Fibroblast of mammary gland (primary cell): ENCODE data around the gene C11orf65.

Source experiments
- DNase-seq: peaks from one replicate; pipeline ENCODE4 v3.0.0-alpha.2; 2010; ENCODE audit warnings: low read depth
- H3K4me3 ChIP-seq: 2 replicates; pipeline ENCODE4 v1.5.1; 2011; ENCODE audit warnings: low read depth, mild to moderate bottlenecking, low read length, moderate library complexity; ENCODE audit not compliant: control insufficient read depth
- TF ChIP-seq, protein P1 (sequence below): conservative IDR thresholded peaks from 2 replicates; pipeline ENCODE4 v1.5.1; 2011; ENCODE audit warnings: low read depth, low read length, inconsistent platforms; ENCODE audit not compliant: control insufficient read depth, insufficient read depth

The C11orf65 gene

DNA sequence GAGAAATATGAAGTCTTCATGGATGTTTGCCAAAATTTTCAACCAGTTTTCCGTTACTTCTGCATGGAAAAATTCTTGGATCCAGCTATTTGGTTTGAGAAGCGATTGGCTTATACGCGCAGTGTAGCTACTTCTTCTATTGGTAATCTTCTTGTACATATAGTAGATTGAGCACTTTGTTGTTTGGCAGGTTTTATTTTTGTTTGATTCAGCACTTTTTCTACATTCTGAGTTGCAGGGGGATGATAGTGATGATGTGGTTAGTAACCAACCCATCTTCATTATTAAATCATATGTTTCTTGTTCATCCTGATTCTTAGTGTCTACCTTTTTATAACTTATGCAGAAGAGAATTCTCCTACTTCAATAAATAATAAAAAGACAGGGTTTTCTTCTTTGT, 121.6 kb downstream of the C11orf65 start:
- TF ChIP-seq, protein P1, sequence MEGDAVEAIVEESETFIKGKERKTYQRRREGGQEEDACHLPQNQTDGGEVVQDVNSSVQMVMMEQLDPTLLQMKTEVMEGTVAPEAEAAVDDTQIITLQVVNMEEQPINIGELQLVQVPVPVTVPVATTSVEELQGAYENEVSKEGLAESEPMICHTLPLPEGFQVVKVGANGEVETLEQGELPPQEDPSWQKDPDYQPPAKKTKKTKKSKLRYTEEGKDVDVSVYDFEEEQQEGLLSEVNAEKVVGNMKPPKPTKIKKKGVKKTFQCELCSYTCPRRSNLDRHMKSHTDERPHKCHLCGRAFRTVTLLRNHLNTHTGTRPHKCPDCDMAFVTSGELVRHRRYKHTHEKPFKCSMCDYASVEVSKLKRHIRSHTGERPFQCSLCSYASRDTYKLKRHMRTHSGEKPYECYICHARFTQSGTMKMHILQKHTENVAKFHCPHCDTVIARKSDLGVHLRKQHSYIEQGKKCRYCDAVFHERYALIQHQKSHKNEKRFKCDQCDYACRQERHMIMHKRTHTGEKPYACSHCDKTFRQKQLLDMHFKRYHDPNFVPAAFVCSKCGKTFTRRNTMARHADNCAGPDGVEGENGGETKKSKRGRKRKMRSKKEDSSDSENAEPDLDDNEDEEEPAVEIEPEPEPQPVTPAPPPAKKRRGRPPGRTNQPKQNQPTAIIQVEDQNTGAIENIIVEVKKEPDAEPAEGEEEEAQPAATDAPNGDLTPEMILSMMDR: no peak

DNA sequence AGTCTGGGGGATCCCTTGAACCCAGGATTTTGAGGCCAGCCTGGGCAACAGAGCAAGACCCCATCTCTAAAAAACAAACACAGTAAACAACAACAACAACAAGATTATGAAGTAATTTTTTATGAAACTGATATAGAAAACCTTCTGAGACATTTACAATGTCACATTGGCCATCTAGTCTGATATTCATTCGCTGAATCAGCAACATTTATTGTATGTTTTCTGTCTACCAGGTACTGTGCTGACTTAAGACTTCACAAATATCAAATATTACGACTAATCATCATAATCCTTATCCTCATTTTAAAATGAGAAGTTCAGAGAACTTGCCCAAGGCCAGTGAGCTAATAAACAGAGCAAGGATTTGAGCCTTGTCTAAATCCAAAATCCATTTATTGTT, 123.6 kb downstream of the C11orf65 start:
- TF ChIP-seq, protein P1: no peak
- no peak for DNase-seq
- H3K4me3 ChIP-seq: no peak overlapping the region

More for the DNA sequence above, 121.6 kb downstream of the C11orf65 start:
- DNase-seq: no peak
- H3K4me3 ChIP-seq: no peak overlapping the region

DNA sequence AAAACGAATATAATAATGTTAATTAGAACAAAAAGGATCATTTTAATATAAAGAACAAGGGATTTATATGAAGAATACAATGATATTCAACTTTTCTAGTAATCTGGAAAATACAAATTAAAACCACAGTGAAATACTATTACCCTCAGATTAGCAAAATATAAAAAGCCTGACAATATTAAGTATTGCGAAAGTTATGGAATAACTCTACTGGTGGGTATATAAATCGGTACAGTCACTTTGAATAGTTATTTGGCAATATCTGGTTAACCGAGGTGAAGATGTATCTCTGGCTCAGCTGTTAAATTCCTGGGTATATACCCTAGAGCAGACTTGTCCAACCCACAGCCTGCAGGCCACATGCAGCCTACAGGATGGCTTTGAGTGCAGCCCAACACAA, 125.7 kb downstream of the C11orf65 start:
- H3K4me3 ChIP-seq: no peak overlapping the region
- TF ChIP-seq, protein P1: no peak
- DNase-seq: no peak

DNA sequence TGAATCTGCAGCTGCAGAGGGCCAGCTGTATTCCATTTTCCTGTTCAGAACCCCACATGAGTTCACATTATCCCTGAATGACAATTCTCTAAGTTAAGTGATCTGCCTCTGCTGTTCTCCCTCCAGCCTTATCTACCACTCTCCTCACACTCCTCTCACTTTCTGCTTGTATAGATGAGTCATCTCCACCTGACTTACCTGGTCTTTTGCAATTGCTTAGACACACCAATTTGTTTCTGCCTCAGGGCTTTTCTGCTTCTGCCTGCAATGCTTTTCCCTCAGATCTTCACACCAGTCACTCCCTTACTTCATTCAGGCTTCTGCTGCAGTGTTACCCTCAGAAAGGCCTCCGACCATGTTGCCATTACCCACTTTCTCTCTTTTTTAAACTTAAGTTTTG, 126.4 kb downstream of the C11orf65 start:
- no peak overlapping the region for H3K4me3 ChIP-seq
- TF ChIP-seq, protein P1: no peak
- no peak for DNase-seq

DNA sequence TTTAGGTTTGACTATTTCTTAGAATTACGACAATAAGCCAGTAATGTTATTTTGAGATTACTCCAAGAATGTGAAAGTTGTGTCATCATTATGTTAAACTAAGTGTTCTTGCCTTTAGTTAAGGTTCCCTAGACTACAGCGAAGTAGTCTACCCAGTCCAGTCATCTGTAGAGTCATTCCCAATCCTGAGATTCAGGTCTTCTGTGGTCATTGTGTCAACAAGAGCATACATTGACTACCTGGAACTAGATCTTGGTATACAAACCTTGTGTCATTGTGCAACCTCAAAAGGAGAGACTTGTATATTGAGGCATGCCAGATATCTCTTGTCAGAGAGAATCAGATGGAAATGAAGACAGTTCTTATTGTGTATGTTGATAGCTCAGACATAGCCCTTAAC, 128.6 kb downstream of the C11orf65 start:
- no peak for DNase-seq
- no peak overlapping the region for H3K4me3 ChIP-seq
- TF ChIP-seq, protein P1: no peak

DNA sequence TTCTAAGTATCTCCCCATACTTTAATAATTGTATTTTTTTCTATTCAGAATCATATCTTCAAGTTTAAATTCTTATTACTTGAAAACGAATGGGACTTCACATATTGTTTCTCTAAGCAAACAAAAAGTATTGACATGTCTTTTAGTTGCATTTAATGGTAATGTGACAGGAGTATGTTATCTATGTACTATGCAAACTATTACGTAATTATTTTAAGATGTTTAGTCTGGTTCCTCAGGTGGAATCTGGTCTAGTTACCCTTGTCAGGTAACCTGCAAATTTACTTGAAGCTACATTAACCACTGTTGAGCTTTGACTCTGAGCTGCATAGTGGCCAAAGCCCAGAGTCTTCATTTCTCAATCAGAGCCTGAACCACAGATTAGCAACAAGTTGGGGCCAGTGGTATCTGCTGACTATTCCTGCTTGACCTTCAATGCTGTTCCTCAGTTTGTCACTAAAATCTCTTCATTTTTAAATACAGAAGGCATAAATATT, 133.9 kb downstream of the C11orf65 start:
- no peak for DNase-seq
- TF ChIP-seq, protein P1: no peak
- no peak overlapping the region for H3K4me3 ChIP-seq
